Activated gamma-delta T cell (primary cell): ENCODE measurements around the gene OXSR1.
"Not testable (repeated sequence)": the region's sequence is repeated elsewhere in the genome, so short reads cannot be mapped to it uniquely, and the experiment has no call there.

Experiments used
- DNase-seq: peaks from one replicate; lab custom pipeline; 2025; lab: John Stamatoyannopoulos, UW

OXSR1 gene

DNA sequence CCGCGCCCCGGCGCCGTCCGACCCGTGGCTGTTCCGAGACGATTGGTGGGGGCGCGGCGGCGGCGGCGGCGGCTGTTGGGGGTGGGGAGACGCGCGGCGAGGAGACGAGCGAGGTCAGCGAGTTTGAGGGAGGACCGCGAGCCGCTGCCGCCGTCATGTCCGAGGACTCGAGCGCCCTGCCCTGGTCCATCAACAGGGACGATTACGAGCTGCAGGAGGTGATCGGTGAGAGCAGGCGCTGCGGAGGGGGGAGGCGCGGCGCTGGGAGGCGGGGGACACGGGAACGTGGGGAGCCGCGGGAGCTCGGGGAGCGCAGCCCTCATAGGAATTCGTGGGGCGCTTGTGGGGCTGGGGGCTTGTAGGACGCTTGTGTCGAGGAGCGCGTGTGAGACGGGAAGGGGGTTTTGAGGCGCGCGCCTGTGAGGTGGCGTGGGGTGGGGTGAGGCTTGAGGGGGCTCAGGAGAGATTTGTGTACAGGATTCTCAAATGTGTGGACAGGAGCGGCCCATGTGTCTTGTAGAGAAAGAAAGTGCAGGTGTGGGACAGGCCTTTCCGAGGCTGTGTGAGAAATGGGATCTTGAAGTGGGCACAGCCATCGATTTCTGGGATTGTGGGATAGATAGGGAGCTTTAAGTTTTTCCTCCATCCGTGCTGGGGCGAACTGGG lies 518 bp downstream of the OXSR1 start:
- no peak for DNase-seq

DNA sequence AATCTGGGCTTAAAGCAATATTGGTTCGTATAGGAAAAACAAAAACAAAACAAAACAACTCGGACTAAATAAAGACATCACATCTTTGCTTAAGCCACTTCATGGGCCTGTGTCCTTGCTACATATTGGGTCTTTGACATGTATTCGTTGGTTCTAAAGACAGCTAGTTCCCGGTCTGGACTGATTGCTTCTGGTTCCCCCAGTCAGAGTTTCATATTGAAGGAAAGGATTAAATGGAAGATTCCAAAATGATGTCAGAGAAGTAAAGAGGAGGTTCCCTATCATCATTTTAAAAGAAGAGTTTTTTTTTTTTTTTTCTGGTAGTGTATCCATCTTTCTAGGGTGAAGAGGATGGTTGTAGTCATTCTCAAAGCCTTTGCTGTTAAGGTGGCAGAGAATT lies 2.3 kb downstream of the OXSR1 start:
- no peak for DNase-seq

DNA sequence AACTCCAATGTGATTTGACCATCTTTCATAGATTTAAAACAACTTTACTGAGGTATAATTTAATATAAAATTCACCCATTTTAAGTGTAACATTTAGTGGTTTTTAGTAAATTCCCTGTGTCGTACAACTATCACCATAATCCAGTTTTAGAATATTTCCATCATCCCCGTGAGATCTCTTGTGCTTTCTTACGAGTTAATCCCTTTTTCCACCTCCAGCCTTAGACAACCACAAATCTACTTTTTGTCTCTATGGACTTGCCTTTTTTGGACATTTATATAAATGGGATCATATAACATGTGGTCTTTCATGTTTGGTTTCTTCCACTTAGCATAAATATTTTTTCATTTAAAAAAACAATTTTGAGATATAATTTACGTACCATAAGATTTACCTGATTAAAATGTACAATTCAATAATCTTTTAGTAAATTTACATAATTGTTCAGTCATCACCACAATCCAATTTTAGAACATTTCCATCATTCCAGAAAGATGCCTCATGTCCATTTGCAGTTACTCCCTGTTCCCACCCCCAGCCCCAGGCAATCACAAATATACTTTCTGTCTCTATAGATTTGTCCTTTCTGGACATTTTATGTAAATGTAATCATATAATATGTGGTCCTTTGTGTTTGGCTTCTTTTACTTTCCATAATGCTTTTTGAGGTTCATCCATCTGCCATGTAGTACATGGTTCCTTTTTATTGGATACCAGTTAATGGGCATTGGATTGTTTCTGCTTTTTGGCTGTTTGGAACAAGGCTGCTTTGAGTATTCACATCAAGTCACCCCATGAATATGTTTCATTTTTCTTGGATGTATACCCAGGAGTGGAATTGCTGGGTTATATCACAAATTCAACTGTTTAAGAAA lies 3.1 kb downstream of the OXSR1 start:
- DNase-seq = no peak

DNA sequence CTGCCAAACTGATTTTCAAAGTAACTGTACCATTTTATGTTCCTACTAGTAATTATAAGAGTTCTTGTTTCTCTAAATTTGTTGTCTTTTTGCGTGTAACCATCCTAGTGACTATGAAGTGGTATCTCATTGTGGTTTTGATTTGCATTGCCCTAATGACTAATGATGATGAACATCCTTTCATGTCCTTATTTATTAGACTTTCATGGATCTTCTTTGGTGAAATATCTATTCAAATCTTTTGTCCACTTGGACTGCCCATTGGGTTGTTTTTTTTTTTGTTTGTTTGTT lies 3.6 kb downstream of the OXSR1 start:
- DNase-seq = no peak

- DNase-seq = no peak
These were observed 5.4 kb downstream of the OXSR1 start for GRCh38 chr3:38170722-38171121.

DNA sequence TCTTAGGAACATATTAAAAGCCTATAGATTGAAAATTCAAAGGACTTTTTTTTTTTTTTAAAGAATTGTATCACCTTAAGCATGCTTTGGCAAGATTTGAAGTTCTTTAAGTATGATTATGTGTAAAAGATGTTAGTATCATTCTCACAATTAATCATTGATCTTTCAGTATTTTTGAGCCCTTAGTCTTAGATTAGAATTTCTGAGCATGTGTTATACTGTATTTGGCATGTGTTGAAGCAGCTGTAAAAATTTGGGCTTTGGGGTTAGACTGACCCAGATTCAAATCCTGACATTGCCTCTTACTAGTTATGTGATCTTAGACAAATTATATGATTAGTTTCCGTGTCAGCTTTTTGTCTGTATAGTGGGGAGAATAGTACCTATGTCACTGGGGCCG lies 6.3 kb downstream of the OXSR1 start:
- no peak for DNase-seq

- no peak for DNase-seq
These were observed 8.6 kb downstream of the OXSR1 start for GRCh38 chr3:38173834-38174418.

DNA sequence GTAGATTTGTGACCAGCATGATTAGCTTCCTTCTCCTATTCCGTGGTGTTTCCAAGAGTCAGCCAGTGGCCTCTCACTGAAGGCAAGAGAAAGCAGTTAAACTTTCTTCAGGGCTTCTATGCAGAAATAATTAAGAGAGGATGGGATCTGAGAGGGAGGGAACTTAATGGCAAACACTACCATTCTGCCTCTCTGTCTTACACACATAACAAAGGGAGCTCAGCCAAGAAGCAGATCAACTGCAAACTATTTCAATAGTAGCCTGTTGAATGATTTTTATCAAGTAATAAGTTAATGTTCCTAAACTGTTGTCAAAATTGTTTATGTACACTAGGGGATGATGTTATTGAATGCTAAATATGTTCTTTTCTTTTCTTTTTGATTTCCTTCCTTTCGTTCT lies 11.8 kb downstream of the OXSR1 start:
- no peak for DNase-seq

DNA sequence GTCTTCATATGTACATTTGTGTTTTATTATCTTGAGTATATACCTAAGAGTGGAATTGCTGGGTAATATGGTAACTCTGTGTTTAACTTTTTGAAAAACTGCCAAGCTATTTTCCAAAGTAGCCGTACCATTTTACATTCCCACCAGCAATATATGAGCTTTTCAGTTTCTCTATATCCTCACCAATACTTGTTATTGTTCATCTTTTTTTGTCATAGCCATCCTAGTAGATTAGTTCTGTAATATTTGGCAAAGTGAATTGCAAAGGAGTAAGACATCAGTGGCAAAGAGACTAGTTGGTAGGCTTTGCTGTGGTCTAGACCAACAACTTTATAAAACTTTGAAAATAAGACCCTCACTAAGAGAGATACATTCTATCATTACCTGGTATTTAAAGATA lies 21.4 kb downstream of the OXSR1 start:
- DNase-seq = no peak

- no peak for DNase-seq
These were observed 25.1 kb downstream of the OXSR1 start for GRCh38 chr3:38190481-38190881.

DNA sequence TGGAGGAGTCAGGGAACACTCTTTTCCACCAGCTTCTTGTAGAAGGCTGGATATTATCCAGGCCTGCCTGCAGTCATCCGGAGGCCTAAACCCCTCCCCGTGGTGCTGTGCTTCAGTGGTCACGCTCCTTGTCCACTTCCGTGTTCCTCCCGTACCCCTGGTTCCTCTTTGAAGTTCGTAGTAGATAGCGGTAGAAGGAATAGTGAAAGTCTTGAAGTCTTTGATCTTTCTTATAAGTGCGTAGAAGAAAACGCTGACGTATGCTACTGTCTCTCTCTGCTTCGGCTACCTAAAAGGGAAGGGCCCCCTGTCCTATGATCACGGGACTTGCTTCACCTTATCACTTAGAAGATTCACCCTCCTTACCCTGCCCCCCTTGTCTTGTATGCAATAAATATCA lies 37.6 kb downstream of the OXSR1 start:
- DNase-seq = not testable (repeated sequence)

- no peak for DNase-seq
These were observed 38.4 kb downstream of the OXSR1 start for GRCh38 chr3:38203690-38204089.

- DNase-seq = no peak
These were observed 39.5 kb downstream of the OXSR1 start for GRCh38 chr3:38204599-38205471.

DNA sequence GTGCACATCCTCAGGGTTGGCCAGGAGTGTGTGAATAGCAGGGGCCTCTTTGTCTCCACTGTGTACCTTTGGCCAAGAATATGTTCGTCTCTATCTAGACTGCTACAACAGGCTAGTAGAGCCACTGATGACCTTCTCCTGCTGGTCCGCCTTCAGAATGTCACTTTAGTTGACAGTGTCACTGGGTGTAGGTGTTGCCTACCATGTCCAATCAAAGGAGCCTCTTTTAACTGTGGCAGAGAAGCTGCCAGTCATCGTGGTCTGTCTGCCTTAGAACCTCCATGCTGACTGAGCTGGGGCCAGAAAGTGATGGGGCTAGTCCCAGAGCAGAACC lies 40.1 kb downstream of the OXSR1 start:
- DNase-seq = no peak

DNA sequence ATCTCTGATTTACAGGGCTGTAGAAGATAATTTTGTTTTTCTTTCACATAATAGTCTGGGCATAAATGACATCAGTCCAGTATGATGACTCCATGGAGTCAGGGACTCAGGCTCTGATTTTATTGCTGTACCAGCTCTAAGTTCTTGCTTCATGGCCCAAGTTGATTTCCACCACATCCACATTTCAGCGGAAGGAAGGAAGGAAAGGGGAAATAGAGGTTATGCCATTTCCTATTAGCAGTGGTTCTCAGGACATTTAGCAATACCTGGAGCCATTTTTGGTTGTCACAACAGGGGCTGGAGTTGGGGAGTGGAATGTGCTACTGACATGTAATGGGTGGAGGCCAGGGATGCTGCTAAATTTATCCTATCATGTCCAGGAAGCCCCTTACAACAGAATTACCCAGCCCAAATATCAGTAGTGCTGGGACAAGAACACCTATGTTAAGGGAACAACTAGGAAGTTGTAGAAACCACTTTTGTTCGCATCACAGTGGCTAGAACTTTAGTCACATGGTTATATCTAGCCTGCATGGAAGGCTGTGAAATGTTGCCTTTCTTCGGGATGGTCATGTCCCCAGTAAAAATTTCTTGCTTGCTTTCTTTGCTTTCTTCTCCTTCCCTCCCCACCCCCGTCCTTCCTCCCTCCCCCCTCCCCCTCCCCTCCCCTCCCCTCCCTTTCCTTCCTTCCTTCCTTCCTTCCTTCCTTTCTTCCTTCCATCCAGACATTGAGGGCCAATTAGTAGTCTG lies 42.1 kb downstream of the OXSR1 start:
- no peak for DNase-seq

- DNase-seq = no peak
These were observed 44.9 kb downstream of the OXSR1 start for GRCh38 chr3:38210141-38210757.

- DNase-seq = no peak
These were observed 46.8 kb downstream of the OXSR1 start for GRCh38 chr3:38212141-38212540.

GRCh38 chr3:38214560-38214959 lies 49.2 kb downstream of the OXSR1 start:
- DNase-seq = no peak

DNA sequence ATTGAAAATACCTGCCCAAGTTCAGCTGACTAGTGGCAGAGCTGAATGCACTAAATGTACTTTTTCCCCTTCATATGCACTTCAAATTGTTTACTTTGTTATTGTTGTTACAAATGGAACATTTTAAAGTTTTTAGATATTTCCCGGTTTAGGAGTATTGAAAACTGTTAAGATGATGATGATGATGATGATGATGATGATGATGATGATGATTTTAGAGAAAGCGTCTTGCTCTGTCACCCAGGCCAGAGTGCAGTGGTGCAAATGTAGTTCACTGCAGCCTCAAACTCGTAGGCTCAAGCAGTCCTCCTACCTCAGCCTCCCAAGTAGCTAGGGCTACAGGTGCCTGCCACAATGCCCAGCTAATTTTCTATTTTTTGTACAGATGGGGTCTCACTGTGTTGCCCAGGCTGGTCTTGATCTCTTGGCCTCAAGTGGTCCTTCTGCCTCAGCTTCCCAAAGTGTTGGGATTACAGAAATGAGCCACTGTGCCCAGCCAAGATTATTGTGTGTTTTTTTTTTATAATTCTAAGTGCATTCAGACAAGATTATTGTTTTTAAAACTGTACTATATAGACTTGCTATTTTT lies 54.4 kb downstream of the OXSR1 start:
- DNase-seq = no peak

DNA sequence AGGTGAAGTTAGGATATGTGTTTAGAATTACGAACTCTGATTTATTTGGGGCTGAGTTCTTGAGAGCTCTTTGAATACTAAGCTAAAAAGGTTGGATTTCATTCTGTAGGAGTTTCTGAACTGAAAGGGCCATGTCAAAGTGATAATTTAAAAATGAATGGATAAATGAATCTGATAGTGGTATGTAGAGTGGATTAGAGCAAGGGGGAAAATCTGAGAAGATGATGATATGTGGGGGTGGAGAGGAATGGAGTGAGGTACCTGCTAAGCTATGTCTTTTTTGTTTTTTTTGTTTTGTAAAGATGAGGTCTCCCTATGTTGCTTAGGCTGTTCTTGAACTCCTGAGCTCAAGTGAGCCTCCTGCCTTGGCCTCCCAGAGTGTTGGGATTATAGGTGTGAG lies 55.7 kb downstream of the OXSR1 start:
- DNase-seq = no peak
